H1 (cell line): ENCODE results near the gene DUSP2. TPM values are rescaled to one million over a fixed set of nuclear protein-coding genes. Genes with fewer than 3 reads are reported as not detected.
A peak's percentile ranks its signal among the peaks of the same experiment; 100 is the strongest.

Experiments used
- CTCF ChIA-PET: fragments of 300-600 bp; sonication (Branson Sonifier 250); formaldehyde crosslinking; loops from one replicate; lab custom pipeline; 2021; ENCODE audit not compliant: partially characterized antibody; lab: Charles Lee
- POLR2A ChIA-PET: fragments of 300-600 bp; sonication (Branson Sonifier 250); formaldehyde crosslinking; loops from one replicate; lab custom pipeline; 2021; ENCODE audit warnings: inconsistent platforms; ENCODE audit not compliant: partially characterized antibody; lab: Charles Lee
- DNase-seq, 2 experiments: peaks; one replicate each; pipeline versions ENCODE4 v3.0.0 to v3.0.0-alpha.2; 2010 to 2022; ENCODE audit warnings: low spot score in 2 of 2, low read depth in 1 of 2, mixed read lengths in 1 of 2
- FAIRE-seq: peaks from 2 replicates; lab custom pipeline; 2011; peaks lifted over from hg19 to GRCh38; lab: Jason Lieb, UNC
- H2AFZ ChIP-seq: 2 replicates; pipeline ENCODE4 v1.8.1; 2012; ENCODE audit warnings: low read length, inconsistent platforms
- H2AK5ac ChIP-seq: 2 replicates; pipeline ENCODE4 v1.6.1; 2013; ENCODE audit warnings: low read depth, low read length
- H2BK120ac ChIP-seq: replicated peaks from 2 replicates; pipeline ENCODE3; 2013; ENCODE audit warnings: low read depth, low read length, inconsistent platforms
- H2BK12ac ChIP-seq: 2 replicates; pipeline ENCODE4 v1.6.1; 2013; ENCODE audit warnings: low read depth, low read length
- H2BK15ac ChIP-seq: 2 replicates; pipeline ENCODE4 v1.6.1; 2013; ENCODE audit warnings: low read length
- H2BK20ac ChIP-seq: 2 replicates; pipeline ENCODE4 v1.6.1; 2013; ENCODE audit warnings: low read length
- H2BK5ac ChIP-seq: 2 replicates; pipeline ENCODE4 v1.6.1; 2013; ENCODE audit warnings: low read depth, low read length
- H3K14ac ChIP-seq: 2 replicates; pipeline ENCODE4 v1.6.1; 2013; ENCODE audit warnings: inconsistent platforms; ENCODE audit not compliant: insufficient read length
- H3K18ac ChIP-seq: 2 replicates; pipeline ENCODE4 v1.6.1; 2013; ENCODE audit warnings: low read length; ENCODE audit errors: extremely low read depth
- H3K23ac ChIP-seq: 2 replicates; pipeline ENCODE4 v1.6.1; 2013; ENCODE audit warnings: inconsistent platforms; ENCODE audit not compliant: insufficient read length
- H3K23me2 ChIP-seq: 2 replicates; pipeline ENCODE4 v1.6.1; 2013; ENCODE audit warnings: low read depth, low read length
- H3K27ac ChIP-seq: 2 replicates; pipeline ENCODE4 v1.6.1; 2011; ENCODE audit warnings: low read depth, low read length, inconsistent platforms
- H3K27me3 ChIP-seq, 4 experiments: replicated peaks in 1 of 4; 1 replicate in 1 of 4; 2 replicates in 3 of 4; pipeline versions ENCODE4 v1.6.1 to v1.8.1; 2011 to 2013; ENCODE audit warnings: low read length in 3 of 4, mild to moderate bottlenecking in 3 of 4, inconsistent platforms in 2 of 4, mixed read lengths in 2 of 4, moderate library complexity in 1 of 4; ENCODE audit not compliant: control insufficient read depth in 3 of 4, insufficient read depth in 3 of 4; ENCODE audit errors: extremely low read depth in 1 of 4
- H3K36me3 ChIP-seq, 4 experiments: 2 replicates each; pipeline versions ENCODE4 v1.6.1 to v1.8.1; 2011 to 2013; ENCODE audit warnings: mild to moderate bottlenecking in 4 of 4, low read length in 3 of 4, moderate library complexity in 2 of 4, control low read depth in 1 of 4, inconsistent platforms in 1 of 4; ENCODE audit not compliant: insufficient read depth in 4 of 4, control insufficient read depth in 2 of 4
- H3K4ac ChIP-seq: replicated peaks from 2 replicates; pipeline ENCODE3; 2013; ENCODE audit warnings: low read length, low read depth, mixed read lengths, inconsistent platforms; ENCODE audit not compliant: insufficient read length
- H3K4me1 ChIP-seq, 4 experiments: replicated peaks in 1 of 4; 1 replicate in 1 of 4; 2 replicates in 3 of 4; pipeline versions ENCODE4 v1.6.1 to v1.8.1; 2011 to 2013; ENCODE audit warnings: low read length in 3 of 4, inconsistent platforms in 2 of 4, mixed read lengths in 1 of 4; ENCODE audit not compliant: insufficient read depth in 4 of 4, control insufficient read depth in 3 of 4
- H3K4me2 ChIP-seq, 2 experiments: 2 replicates each; pipeline versions ENCODE4 v1.6.1 to v1.8.1; 2011 to 2013; ENCODE audit warnings: low read depth in 2 of 2, low read length in 2 of 2, control low read depth in 1 of 2, inconsistent platforms in 1 of 2, mild to moderate bottlenecking in 1 of 2; ENCODE audit not compliant: insufficient read depth in 1 of 2
- H3K4me3 ChIP-seq, 4 experiments: fragments of 200-600, 300-600 bp in 1 of 4; sonication (generic), shearing (Covaris generic), sonication (Bioruptor Twin) in 1 of 4; 2 replicates each; pipeline versions ENCODE4 v1.5.1 to v1.8.1; 2011 to 2016; ENCODE audit warnings: low read length in 4 of 4, low read depth in 3 of 4, control low read depth in 2 of 4, inconsistent platforms in 2 of 4, mild to moderate bottlenecking in 2 of 4, mixed read lengths in 1 of 4, moderate library complexity in 1 of 4; ENCODE audit not compliant: insufficient read depth in 2 of 4; ENCODE audit errors: extremely low read depth in 1 of 4
- H3K56ac ChIP-seq: replicated peaks from 2 replicates; pipeline ENCODE3; 2013; ENCODE audit warnings: low read depth, mild to moderate bottlenecking, mixed read lengths, low read length, inconsistent platforms; ENCODE audit not compliant: insufficient read length
- H3K79me1 ChIP-seq: 2 replicates; pipeline ENCODE4 v1.6.1; 2013; ENCODE audit warnings: low read depth, low read length, control low read depth
- H3K79me2 ChIP-seq, 2 experiments: 2 replicates each; pipeline versions ENCODE4 v1.6.1 to v1.8.1; 2012 to 2013; ENCODE audit warnings: low read length in 2 of 2, mild to moderate bottlenecking in 2 of 2, inconsistent platforms in 1 of 2; ENCODE audit not compliant: insufficient read depth in 2 of 2, control insufficient read depth in 1 of 2
- H3K9ac ChIP-seq, 4 experiments: replicated peaks in 1 of 4; 1 replicate in 1 of 4; 2 replicates in 3 of 4; pipeline versions ENCODE4 v1.6.1 to v1.8.1; 2011 to 2013; ENCODE audit warnings: low read depth in 3 of 4, low read length in 3 of 4, control low read depth in 2 of 4, mild to moderate bottlenecking in 2 of 4, moderate library complexity in 2 of 4, inconsistent platforms in 1 of 4; ENCODE audit errors: extremely low read depth in 1 of 4
- H3K9me3 ChIP-seq, 2 experiments: 2 replicates each; pipeline versions ENCODE4 v1.6.1 to v1.8.1; 2012 to 2013; ENCODE audit warnings: mild to moderate bottlenecking in 2 of 2, moderate library complexity in 2 of 2, control low read depth in 1 of 2, inconsistent platforms in 1 of 2, low read depth in 1 of 2, low read length in 1 of 2, mixed read lengths in 1 of 2; ENCODE audit not compliant: insufficient read depth in 2 of 2
- H4K20me1 ChIP-seq, 2 experiments: replicated peaks in 1 of 2; 2 replicates each; pipeline versions ENCODE3 to v1.8.1; 2011 to 2013; ENCODE audit warnings: inconsistent platforms in 2 of 2, low read length in 2 of 2, mild to moderate bottlenecking in 1 of 2; ENCODE audit not compliant: insufficient read depth in 2 of 2, control insufficient read depth in 1 of 2
- H4K5ac ChIP-seq: 2 replicates; pipeline ENCODE4 v1.6.1; 2013; ENCODE audit warnings: low read length, low read depth, mixed read lengths, inconsistent platforms; ENCODE audit not compliant: insufficient read length
- H4K8ac ChIP-seq: 2 replicates; pipeline ENCODE4 v1.8.0; 2013; ENCODE audit warnings: mild to moderate bottlenecking, moderate library complexity, low read length, inconsistent platforms; ENCODE audit not compliant: insufficient read depth; ENCODE audit errors: extremely low read depth
- H4K91ac ChIP-seq: replicated peaks from 2 replicates; pipeline ENCODE3; 2013; ENCODE audit warnings: low read length, mixed read lengths, inconsistent platforms; ENCODE audit not compliant: insufficient read length
- CHD1 ChIP-seq: IDR thresholded peaks from 2 replicates; pipeline ENCODE4 v1.6.1; 2012; ENCODE audit warnings: low read depth, low read length, improper control_type of control experiment
- HDAC2 ChIP-seq, 2 experiments: fragments of 300-600 bp in 1 of 2; sonication (generic) in 1 of 2; IDR thresholded peaks; 2 replicates each; pipeline ENCODE4 v1.6.1; 2011 to 2012; ENCODE audit warnings: low read depth in 2 of 2, low read length in 2 of 2, mild to moderate bottlenecking in 2 of 2, moderate library complexity in 2 of 2, borderline replicate concordance in 1 of 2, inconsistent platforms in 1 of 2
- JUN ChIP-seq: IDR thresholded peaks from 2 replicates; pipeline ENCODE4 v1.6.1; 2011; ENCODE audit warnings: low read depth, mild to moderate bottlenecking, improper control_type of control experiment, low read length
- KDM4A ChIP-seq: IDR thresholded peaks from one replicate; pipeline ENCODE4 v1.7.1; 2012; ENCODE audit warnings: low read depth, mild to moderate bottlenecking, moderate library complexity, low read length, inconsistent platforms; ENCODE audit not compliant: severe bottlenecking
- RAD21 ChIP-seq, 2 experiments: IDR thresholded peaks in 1 of 2; conservative IDR thresholded peaks in 1 of 2; 2 replicates each; pipeline ENCODE4 v1.6.1; 2011; ENCODE audit warnings: low read depth in 2 of 2, low read length in 2 of 2, improper control_type of control experiment in 1 of 2, inconsistent platforms in 1 of 2, mild to moderate bottlenecking in 1 of 2, moderate library complexity in 1 of 2
- SAP30 ChIP-seq: fragments of 300-600 bp; sonication (generic); IDR thresholded peaks from 2 replicates; pipeline ENCODE4 v1.7.1; 2012; ENCODE audit warnings: low read length, moderate library complexity, mild to moderate bottlenecking, inconsistent platforms; ENCODE audit not compliant: insufficient read depth, insufficient replicate concordance
- SIRT6 ChIP-seq: IDR thresholded peaks from one replicate; pipeline ENCODE4 v1.7.1; 2012; ENCODE audit warnings: low read length, inconsistent platforms
- SP4 ChIP-seq: IDR thresholded peaks from 2 replicates; pipeline ENCODE4 v1.6.1; 2012; ENCODE audit warnings: low read length, inconsistent platforms
- TAF7 ChIP-seq: optimal IDR thresholded peaks from 2 replicates; pipeline ENCODE3; 2011; ENCODE audit warnings: low read depth, mild to moderate bottlenecking, inconsistent platforms, low read length, moderate library complexity, borderline replicate concordance
- TEAD4 ChIP-seq: IDR thresholded peaks from 2 replicates; pipeline ENCODE4 v1.6.1; 2012; ENCODE audit warnings: low read depth, low read length, inconsistent platforms, mixed read lengths
- WGBS, 2 experiments: shearing (Covaris generic) in 1 of 2; methylation state at CpG; one replicate each; pipeline versions ENCODE4 v1.1.6 to v1.1.7; 2013 to 2015; ENCODE audit warnings: low lambda C conversion rate in 2 of 2, mixed read lengths in 2 of 2, inconsistent platforms in 1 of 2, low coverage in 1 of 2, missing lambda C conversion rate in 1 of 2; ENCODE audit not compliant: insufficient replicate concordance in 2 of 2, insufficient coverage in 1 of 2, insufficient read length in 1 of 2; ENCODE audit errors: extremely low coverage in 1 of 2, missing lambda C conversion rate in 1 of 2; 5-methylcytosine and 5-hydroxymethylcytosine counted together
- polyA plus RNA-seq, 7 experiments: library from polyadenylated mRNA; depleted of rRNA in 3 of 7; stranded (reverse) in 5 of 7; unstranded in 2 of 7; fragments of >200 nt in 5 of 7; fragments of 200-250 nt in 2 of 7; gene quantifications; 1 replicate in 5 of 7; 2 replicates in 1 of 7; 4 replicates in 1 of 7; pipeline versions ENCODE4 v1.2.1 to v1.2.3, GENCODE V29; 2011 to 2013; ENCODE audit warnings: missing spikeins in 2 of 7, mixed read lengths in 2 of 7
- total RNA-seq: library from RNA; stranded (reverse); fragmentation: NEBNext Ultra II Directional; extraction: Animal tissue kit (Norgen Biotek cat#: 25700); gene quantifications from 2 replicates; pipeline ENCODE4 v1.2.1, GENCODE V29; 2021
- TF ChIP-seq, protein P1 (sequence below): IDR thresholded peaks from 2 replicates; pipeline ENCODE4 v1.6.1; 2012; ENCODE audit warnings: low read length, inconsistent platforms

Gene DUSP2
- total and polyA plus RNA-seq, 2 of the 8 experiments (the other 6 are each of a cell fraction or from before 2014, with no cell fraction given): 10.1 to 10.4 TPM

DNA sequence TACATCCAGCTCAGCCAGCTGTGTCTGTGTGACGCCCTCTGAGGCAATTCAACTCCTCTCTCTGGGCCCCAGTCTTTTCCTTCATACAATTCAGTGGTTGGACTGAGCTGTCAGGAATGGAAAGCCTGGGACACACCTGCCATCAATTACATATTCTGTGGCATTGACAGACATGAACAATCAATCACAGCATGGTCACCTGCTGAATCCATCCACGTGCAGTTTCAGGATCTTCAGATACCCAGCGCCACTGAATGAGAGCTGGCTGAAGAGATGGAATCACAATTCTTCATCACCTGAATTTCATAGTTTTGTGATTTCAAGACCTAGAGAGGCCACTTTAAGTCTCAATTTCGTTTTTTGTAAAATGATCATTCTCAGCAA lies 34.0 kb downstream of the DUSP2 start:
- Histone ChIP-seq H3K14ac (no peak overlapping the region), H3K4ac (no peak overlapping the region), H3K4me2 (no peak overlapping the region), H2AFZ (no peak overlapping the region), H3K4me1 (peaks cover 0 to 31% (median 22%) of the 10 kb centered on the region in 4 experiments; a peak in 6 of 7 replicates), H3K23me2 (peaks cover 9% of the 10 kb centered on the region; the same call in 1 of the 2 replicates), H2BK20ac (no peak overlapping the region), H4K5ac (no peak overlapping the region), H2BK12ac (peak overlapping the region; percentile 68; the same call in 1 of the 2 replicates), H3K27me3 (peaks cover 0 to 15% (median 11%) of the 10 kb centered on the region in 4 experiments; a peak in 5 of 7 replicates), H2BK15ac (no peak overlapping the region), H4K8ac (no peak overlapping the region; the same call in 1 of the 2 replicates), H3K9me3 (peaks cover 0 to 5% of the 10 kb centered on the region in 2 experiments; a peak in 1 of 4 replicates), H3K27ac (no peak overlapping the region), H3K4me3 (no peak overlapping the region), H3K18ac (no peak overlapping the region), H2AK5ac (no peak overlapping the region), H3K23ac (no peak overlapping the region), H4K91ac (no peak overlapping the region), H4K20me1 (no peaks in the 10 kb centered on the region), H3K79me1 (no peaks in the 10 kb centered on the region), H2BK120ac (no peak overlapping the region), H2BK5ac (no peak overlapping the region), H3K9ac (no peak overlapping the region), H3K79me2 (no peaks in the 10 kb centered on the region), H3K56ac (no peak overlapping the region), H3K36me3 (no peaks in the 10 kb centered on the region)
- ChIA-PET POLR2A (interaction anchor here (1.7 kb wide), 1 partner anchor 10 kb away, joined by 5 read pairs; no protein-coding TSS in a partner anchor), CTCF (interaction anchor here (0.6 to 3.1 kb wide), 7 partner anchors 11 to 382 kb away, joined by 3 to 18 read pairs (median 4); no protein-coding TSS in a partner anchor)
- WGBS, 2 experiments: 83% methylated on average over 4 of the region's 4 CpGs; no CpG with 5 or more reads in 1 of the 2 experiments
- FAIRE-seq: no peak
- DNase-seq: no peak
- no peak for TF ChIP-seq JUN
- TF ChIP-seq SAP30: no peak
- no peak for TF ChIP-seq TAF7
- no peak for TF ChIP-seq TEAD4
- TF ChIP-seq, protein P1, sequence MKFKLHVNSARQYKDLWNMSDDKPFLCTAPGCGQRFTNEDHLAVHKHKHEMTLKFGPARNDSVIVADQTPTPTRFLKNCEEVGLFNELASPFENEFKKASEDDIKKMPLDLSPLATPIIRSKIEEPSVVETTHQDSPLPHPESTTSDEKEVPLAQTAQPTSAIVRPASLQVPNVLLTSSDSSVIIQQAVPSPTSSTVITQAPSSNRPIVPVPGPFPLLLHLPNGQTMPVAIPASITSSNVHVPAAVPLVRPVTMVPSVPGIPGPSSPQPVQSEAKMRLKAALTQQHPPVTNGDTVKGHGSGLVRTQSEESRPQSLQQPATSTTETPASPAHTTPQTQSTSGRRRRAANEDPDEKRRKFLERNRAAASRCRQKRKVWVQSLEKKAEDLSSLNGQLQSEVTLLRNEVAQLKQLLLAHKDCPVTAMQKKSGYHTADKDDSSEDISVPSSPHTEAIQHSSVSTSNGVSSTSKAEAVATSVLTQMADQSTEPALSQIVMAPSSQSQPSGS: no peak
- TF ChIP-seq SP4: no peak
- TF ChIP-seq RAD21 (IDR thresholded peaks at IDR 0.05 in 1 of 2, conservative IDR thresholded peaks at IDR 0.05 in 1 of 2; ENCODE audit: low read depth in 2 of 2, low read length in 2 of 2): no peak
- TF ChIP-seq KDM4A: no peak
- TF ChIP-seq CHD1: no peak
- TF ChIP-seq HDAC2 (IDR thresholded peaks at IDR 0.05; ENCODE audit: borderline replicate concordance in 1 of 2, low read depth in 2 of 2, low read length in 2 of 2): no peak
- TF ChIP-seq SIRT6: no peak
